WERI-Rb-1 (cell line): ENCODE measurements around the gene CCT8.

Source experiments
- DNase-seq: peaks from one replicate; pipeline ENCODE4 v3.0.0-alpha.2; 2020
- H3K27ac ChIP-seq: fragments of 250-450 bp; sonication (Bioruptor Pico); 2 replicates; pipeline ENCODE4 v1.5.1; 2020; ENCODE audit warnings: mild to moderate bottlenecking, moderate library complexity
- H3K27me3 ChIP-seq: fragments of 250-450 bp; sonication (Bioruptor Pico); 2 replicates; pipeline ENCODE4 v1.5.1; 2021; ENCODE audit warnings: mild to moderate bottlenecking, low read depth, moderate library complexity; ENCODE audit not compliant: insufficient read depth, severe bottlenecking
- H3K36me3 ChIP-seq: fragments of 250-450 bp; sonication (Bioruptor Pico); 2 replicates; pipeline ENCODE4 v1.5.1; 2020; ENCODE audit warnings: mild to moderate bottlenecking, moderate library complexity
- H3K4me3 ChIP-seq: 2 replicates; pipeline ENCODE4 v1.5.1; 2011; ENCODE audit warnings: low read depth, mild to moderate bottlenecking, control low read depth, low read length
- H3K9me3 ChIP-seq: fragments of 250-450 bp; sonication (Bioruptor Pico); 2 replicates; pipeline ENCODE4 v1.5.1; 2021; ENCODE audit warnings: mild to moderate bottlenecking, moderate library complexity; ENCODE audit not compliant: severe bottlenecking
- TF ChIP-seq, protein P1 (sequence below): IDR thresholded peaks from 2 replicates; pipeline ENCODE4 v1.5.1; 2011; ENCODE audit warnings: low read depth, mild to moderate bottlenecking, control low read depth, inconsistent platforms, low read length

Gene CCT8

DNA sequence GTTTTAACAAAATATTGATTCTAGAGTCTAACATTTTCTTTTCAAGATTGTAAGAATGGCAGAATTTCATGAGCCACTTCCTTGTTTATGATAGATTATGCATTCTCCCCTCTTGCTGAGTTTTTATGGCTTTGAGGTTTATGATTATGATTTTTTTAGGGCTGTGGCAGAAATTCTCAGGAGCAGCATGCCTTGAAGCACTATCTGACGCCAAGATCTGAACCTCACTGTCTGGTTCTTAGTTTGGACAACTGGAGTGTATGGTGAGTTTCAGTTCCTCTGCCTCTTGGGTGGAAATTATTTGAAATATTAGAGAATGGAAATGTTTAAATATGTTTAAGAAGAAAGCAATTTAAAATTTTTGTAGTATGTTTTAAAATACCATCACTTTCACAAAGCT is 38.8 kb downstream of the CCT8 start:
- no peak for DNase-seq
- TF ChIP-seq, protein P1, sequence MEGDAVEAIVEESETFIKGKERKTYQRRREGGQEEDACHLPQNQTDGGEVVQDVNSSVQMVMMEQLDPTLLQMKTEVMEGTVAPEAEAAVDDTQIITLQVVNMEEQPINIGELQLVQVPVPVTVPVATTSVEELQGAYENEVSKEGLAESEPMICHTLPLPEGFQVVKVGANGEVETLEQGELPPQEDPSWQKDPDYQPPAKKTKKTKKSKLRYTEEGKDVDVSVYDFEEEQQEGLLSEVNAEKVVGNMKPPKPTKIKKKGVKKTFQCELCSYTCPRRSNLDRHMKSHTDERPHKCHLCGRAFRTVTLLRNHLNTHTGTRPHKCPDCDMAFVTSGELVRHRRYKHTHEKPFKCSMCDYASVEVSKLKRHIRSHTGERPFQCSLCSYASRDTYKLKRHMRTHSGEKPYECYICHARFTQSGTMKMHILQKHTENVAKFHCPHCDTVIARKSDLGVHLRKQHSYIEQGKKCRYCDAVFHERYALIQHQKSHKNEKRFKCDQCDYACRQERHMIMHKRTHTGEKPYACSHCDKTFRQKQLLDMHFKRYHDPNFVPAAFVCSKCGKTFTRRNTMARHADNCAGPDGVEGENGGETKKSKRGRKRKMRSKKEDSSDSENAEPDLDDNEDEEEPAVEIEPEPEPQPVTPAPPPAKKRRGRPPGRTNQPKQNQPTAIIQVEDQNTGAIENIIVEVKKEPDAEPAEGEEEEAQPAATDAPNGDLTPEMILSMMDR, result no peak
- H3K27ac ChIP-seq, result no peak overlapping the region
- H3K36me3 ChIP-seq, result peaks cover 91% of the 10 kb centered on the region
- H3K9me3 ChIP-seq, result no peaks in the 10 kb centered on the region
- H3K27me3 ChIP-seq, result no peaks in the 10 kb centered on the region
- no peak overlapping the region for H3K4me3 ChIP-seq

DNA sequence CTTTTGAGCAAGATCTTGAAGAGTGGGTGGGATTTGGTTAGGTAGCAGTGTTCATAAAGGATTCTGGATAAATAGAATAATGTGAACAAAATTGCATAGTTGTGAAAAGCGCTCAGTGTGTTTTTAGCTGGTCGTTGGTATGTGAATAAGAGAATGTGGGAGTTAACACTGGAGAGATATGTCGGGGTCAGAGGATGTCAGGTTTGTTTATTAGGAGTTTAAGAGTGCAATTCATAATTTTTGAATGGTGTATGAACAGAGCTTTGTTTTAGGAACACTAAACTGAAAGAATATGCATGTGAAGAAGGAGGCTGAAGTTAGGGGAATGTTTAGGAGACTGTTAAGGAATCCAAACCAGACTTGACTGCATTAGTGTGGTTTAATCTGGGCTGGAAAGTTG is 39.6 kb downstream of the CCT8 start:
- no peak overlapping the region for H3K4me3 ChIP-seq
- TF ChIP-seq, protein P1, result no peak
- no peak for DNase-seq
- H3K27ac ChIP-seq, result no peak overlapping the region
- no peaks in the 10 kb centered on the region for H3K9me3 ChIP-seq
- H3K36me3 ChIP-seq, result peaks cover 90% of the 10 kb centered on the region
- no peaks in the 10 kb centered on the region for H3K27me3 ChIP-seq

DNA sequence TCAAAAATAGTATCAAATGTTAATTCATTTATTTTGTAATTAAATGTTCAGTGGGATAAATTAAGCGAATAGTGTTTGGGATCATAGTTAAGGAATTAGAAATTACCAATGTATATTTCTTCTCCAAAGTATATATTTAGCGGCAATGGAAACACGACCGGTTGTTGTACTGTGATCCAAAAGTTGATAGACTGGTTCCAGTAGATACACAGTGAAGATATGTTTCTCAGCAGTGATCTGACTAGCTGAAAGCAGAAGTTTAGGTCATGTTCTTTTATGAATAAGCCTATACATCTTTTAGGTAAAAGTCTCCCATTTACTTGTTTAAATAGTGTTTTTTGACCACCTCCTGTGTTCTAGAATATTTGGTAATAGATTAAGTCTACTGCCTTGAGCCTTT is 40.1 kb downstream of the CCT8 start:
- no peaks in the 10 kb centered on the region for H3K9me3 ChIP-seq
- TF ChIP-seq, protein P1, result no peak
- no peak for DNase-seq
- H3K27me3 ChIP-seq, result no peaks in the 10 kb centered on the region
- H3K4me3 ChIP-seq, result no peak overlapping the region
- peaks cover 90% of the 10 kb centered on the region for H3K36me3 ChIP-seq
- H3K27ac ChIP-seq, result no peak overlapping the region

DNA sequence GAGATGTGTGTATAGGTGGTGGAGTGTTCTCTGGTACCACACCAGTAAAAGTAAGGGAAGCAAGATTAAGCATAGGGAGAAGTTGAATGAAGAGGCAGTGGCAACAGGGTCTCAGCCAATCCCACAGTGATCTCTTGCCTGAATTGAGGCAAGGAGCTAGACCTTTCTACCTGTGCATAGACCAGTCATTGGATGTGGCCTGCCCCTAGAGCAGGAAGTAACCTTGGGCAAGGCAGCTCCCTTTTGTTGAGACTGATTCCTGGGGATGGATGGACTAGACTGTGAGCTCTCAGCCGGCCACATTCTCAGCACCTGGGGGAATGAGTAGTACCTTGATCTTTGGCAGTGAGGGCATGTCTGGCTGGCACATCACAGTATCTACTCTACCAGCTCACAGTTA is 42.5 kb downstream of the CCT8 start:
- no peak overlapping the region for H3K27ac ChIP-seq
- peaks cover 70% of the 10 kb centered on the region for H3K36me3 ChIP-seq
- no peaks in the 10 kb centered on the region for H3K27me3 ChIP-seq
- DNase-seq, result no peak
- H3K4me3 ChIP-seq, result no peak overlapping the region
- TF ChIP-seq, protein P1, result no peak
- H3K9me3 ChIP-seq, result no peaks in the 10 kb centered on the region

DNA sequence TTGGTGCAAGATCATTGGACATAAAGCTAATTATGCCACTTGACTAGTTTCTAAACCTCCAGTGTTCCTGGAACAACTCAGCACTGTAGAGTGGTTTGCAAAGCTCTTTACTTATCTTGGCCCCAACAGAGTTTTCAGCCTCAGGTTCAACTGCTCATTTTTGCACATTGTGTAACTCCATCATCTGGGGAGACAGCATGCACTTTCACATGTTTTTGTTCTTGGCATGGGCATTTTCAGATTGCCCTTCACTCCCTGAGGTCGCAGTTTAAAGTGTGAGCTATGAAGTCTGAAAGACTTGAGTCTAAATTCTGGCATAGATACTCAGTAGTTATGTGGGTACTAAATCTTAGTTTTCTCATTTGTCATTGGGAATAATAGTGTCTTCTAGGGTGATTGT is 43.9 kb downstream of the CCT8 start:
- Histone ChIP-seq H3K36me3 (peaks cover 59% of the 10 kb centered on the region), H3K4me3 (no peak overlapping the region), H3K27me3 (no peaks in the 10 kb centered on the region), H3K27ac (no peak overlapping the region), H3K9me3 (no peaks in the 10 kb centered on the region)
- DNase-seq, result no peak
- TF ChIP-seq, protein P1, result no peak

DNA sequence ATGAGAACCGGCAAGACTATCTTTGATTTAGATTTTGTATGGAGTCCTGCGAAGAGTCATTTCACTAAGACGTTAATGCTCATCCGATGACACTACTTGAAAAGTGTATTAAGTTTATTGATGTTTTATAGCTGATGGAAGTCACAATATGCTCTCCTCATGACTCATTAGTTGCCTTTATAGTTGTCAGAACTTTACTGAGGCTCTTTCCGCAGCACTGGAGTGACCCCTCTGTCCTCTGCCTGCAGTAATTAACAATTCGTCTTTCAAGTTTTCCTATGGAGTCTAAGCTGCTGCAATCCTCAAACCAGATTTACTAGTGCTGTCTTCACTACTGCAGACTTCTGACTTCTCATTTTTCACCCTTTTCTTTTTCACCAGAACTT is 48.1 kb downstream of the CCT8 start:
- H3K27me3 ChIP-seq, result no peaks in the 10 kb centered on the region
- peak overlapping the region; percentile 98 for H3K27ac ChIP-seq
- peaks cover 21% of the 10 kb centered on the region for H3K36me3 ChIP-seq
- H3K4me3 ChIP-seq, result peak overlapping the region; percentile 84
- TF ChIP-seq, protein P1, result no peak
- peaks cover 5% of the 10 kb centered on the region for H3K9me3 ChIP-seq
- DNase-seq, result no peak
